Vagina (tissue), 2 donors: Measurements from ENCODE around the gene CAMK2B.

Source experiments
- CTCF ChIP-seq, 3 experiments: fragments of 450-650 bp in 2 of 3; fragments of 200-600 bp in 1 of 3; sonication (generic) in 1 of 3; IDR thresholded peaks; one replicate each; pipeline ENCODE4 v1.5.1; 2017 to 2019; ENCODE audit warnings: antibody characterized with exemption in 3 of 3, mild to moderate bottlenecking in 2 of 3, moderate library complexity in 2 of 3
- POLR2AphosphoS5 ChIP-seq, 2 donors: sonication (generic); formaldehyde crosslinking; IDR thresholded peaks; one replicate each; pipeline ENCODE4 v1.9.0; 2017; ENCODE audit warnings: antibody characterized with exemption in 2 of 2, mild to moderate bottlenecking in 2 of 2, low read depth in 1 of 2; ENCODE audit not compliant: insufficient read depth in 1 of 2

- TF ChIP-seq CTCF (IDR thresholded peaks at IDR 0.05) (no peak), POLR2AphosphoS5 (IDR thresholded peaks at IDR 0.05; ENCODE audit: insufficient read depth in 1 of 2, low read depth in 1 of 2) (no peak)
Measured at GRCh38 chr7:44239361-44239760, 86.0 kb downstream of the CAMK2B start.
